ENCODE measurements around the gene UBR4.

DNA sequence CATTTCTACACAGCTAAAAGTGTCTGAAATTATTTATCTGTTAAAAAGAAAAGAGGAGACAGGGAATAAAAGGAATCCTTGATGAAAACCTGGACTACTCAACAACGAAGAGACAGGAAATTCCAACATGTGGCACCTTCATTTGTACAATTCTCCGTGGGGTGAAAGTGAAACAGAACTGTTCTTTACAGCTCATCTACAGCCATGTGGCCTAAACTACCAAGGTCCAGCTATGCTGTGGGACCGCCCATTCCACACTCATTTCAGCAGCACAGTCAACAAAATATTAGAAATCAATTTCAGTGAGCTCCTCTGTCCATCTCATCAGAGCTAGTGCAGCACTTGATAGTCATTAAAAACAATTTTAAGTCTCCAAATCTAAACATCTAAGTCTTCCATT is 44.0 kb downstream of the UBR4 start:
- TF ChIP-seq L3MBTL2 (conservative IDR thresholded peaks at IDR 0.05) (no peak), SP1 (IDR thresholded peaks at IDR 0.05) (no peak), CTBP1 (IDR thresholded peaks at IDR 0.05; ENCODE audit: borderline replicate concordance) (no peak), BHLHE40 (IDR thresholded peaks at IDR 0.05; ENCODE audit: borderline replicate concordance) (no peak), SUZ12 (IDR thresholded peaks at IDR 0.05) (no peak), TARDBP (IDR thresholded peaks at IDR 0.05) (no peak), ARNT (IDR thresholded peaks at IDR 0.05) (no peak), FOXM1 (IDR thresholded peaks at IDR 0.05; ENCODE audit: borderline replicate concordance) (no peak)
- TF ChIP-seq, protein P1, sequence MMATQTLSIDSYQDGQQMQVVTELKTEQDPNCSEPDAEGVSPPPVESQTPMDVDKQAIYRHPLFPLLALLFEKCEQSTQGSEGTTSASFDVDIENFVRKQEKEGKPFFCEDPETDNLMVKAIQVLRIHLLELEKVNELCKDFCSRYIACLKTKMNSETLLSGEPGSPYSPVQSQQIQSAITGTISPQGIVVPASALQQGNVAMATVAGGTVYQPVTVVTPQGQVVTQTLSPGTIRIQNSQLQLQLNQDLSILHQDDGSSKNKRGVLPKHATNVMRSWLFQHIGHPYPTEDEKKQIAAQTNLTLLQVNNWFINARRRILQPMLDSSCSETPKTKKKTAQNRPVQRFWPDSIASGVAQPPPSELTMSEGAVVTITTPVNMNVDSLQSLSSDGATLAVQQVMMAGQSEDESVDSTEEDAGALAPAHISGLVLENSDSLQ (IDR thresholded peaks at IDR 0.05), result no peak
